ENCODE measurements around the gene GOLPH3L.
"Not testable (repeated sequence)": the region's sequence is repeated elsewhere in the genome, so short reads cannot be mapped to it uniquely, and the experiment has no call there.

GOLPH3L gene

GRCh38 chr1:150606463-150607142 lies 90.4 kb downstream of the GOLPH3L start:
- Histone ChIP-seq H3K9ac (ENCODE audit: low read depth, low read length, poor library complexity) (no peak overlapping the region), H2AFZ (ENCODE audit: low read length) (no peak overlapping the region), H3K18ac (ENCODE audit: low read length) (no peak overlapping the region), H4K8ac (ENCODE audit: low read depth, low read length) (no peak overlapping the region), H4K91ac (ENCODE audit: low read depth, low read length, poor library complexity) (no peak overlapping the region), H3K79me1 (ENCODE audit: low read depth, low read length) (no peaks in the 10 kb centered on the region), H2BK12ac (ENCODE audit: low read length) (no peak overlapping the region), H3K4ac (ENCODE audit: low read length) (no peak overlapping the region), H3K27ac (replicated peaks; ENCODE audit: low read length) (no peak overlapping the region), H3K4me3 (ENCODE audit: low read length in 2 of 2) (no peak overlapping the region), H3K27me3 (ENCODE audit: control insufficient read depth in 3 of 3, insufficient read depth in 3 of 3, low read depth in 1 of 3, low read length in 3 of 3) (no peaks in the 10 kb centered on the region), H3K4me1 (ENCODE audit: control insufficient read depth in 2 of 2, insufficient read depth in 1 of 2, low read depth in 1 of 2, low read length in 2 of 2) (peaks cover 9 to 25% of the 10 kb centered on the region in 2 donors), H3K4me2 (ENCODE audit: insufficient read depth, low read length, poor library complexity, severe bottlenecking) (no peak overlapping the region), H3K9me3 (replicated peaks in 1 of 2; ENCODE audit: control insufficient read depth in 2 of 2, insufficient read depth in 1 of 2, low read depth in 1 of 2, low read length in 2 of 2) (no peaks in the 10 kb centered on the region), H3K14ac (ENCODE audit: low read length) (no peak overlapping the region), H2AK5ac (ENCODE audit: low read depth, low read length) (no peak overlapping the region), H2BK15ac (ENCODE audit: low read length) (no peak overlapping the region), H2BK120ac (ENCODE audit: low read depth, low read length) (no peak overlapping the region), H2BK5ac (ENCODE audit: low read length) (no peak overlapping the region), H3K23ac (ENCODE audit: low read depth, low read length, poor library complexity) (no peak overlapping the region), H3K36me3 (replicated peaks in 1 of 2; ENCODE audit: control insufficient read depth in 2 of 2, insufficient read depth in 2 of 2, low read length in 2 of 2) (peaks cover 0 to 3% of the 10 kb centered on the region in 2 donors)
- DNase-seq (ENCODE audit: low spot score), result no peak
- no CpG with 5 or more reads among the region's 7 CpGs for WGBS, 2 donors (ENCODE audit: extremely low coverage in 2 of 2, insufficient read length in 2 of 2, insufficient replicate concordance in 1 of 2)

GRCh38 chr1:150605451-150605731 lies 91.6 kb downstream of the GOLPH3L start:
- not testable (repeated sequence) for H2BK12ac ChIP-seq (ENCODE audit: low read length); H4K8ac ChIP-seq (ENCODE audit: low read depth, low read length); H3K36me3 ChIP-seq (replicated peaks in 1 of 2; ENCODE audit: control insufficient read depth in 2 of 2, insufficient read depth in 2 of 2, low read length in 2 of 2); H2AFZ ChIP-seq (ENCODE audit: low read length); H3K23ac ChIP-seq (ENCODE audit: low read depth, low read length, poor library complexity); H3K9ac ChIP-seq (ENCODE audit: low read depth, low read length, poor library complexity); H3K4me3 ChIP-seq (ENCODE audit: low read length in 2 of 2); H2BK5ac ChIP-seq (ENCODE audit: low read length); H3K79me1 ChIP-seq (ENCODE audit: low read depth, low read length); H2BK15ac ChIP-seq (ENCODE audit: low read length); H3K18ac ChIP-seq (ENCODE audit: low read length); H3K4me2 ChIP-seq (ENCODE audit: insufficient read depth, low read length, poor library complexity, severe bottlenecking); H3K4ac ChIP-seq (ENCODE audit: low read length); H3K27ac ChIP-seq (replicated peaks; ENCODE audit: low read length); H2AK5ac ChIP-seq (ENCODE audit: low read depth, low read length); H3K27me3 ChIP-seq (ENCODE audit: control insufficient read depth in 3 of 3, insufficient read depth in 3 of 3, low read depth in 1 of 3, low read length in 3 of 3); H3K9me3 ChIP-seq (replicated peaks in 1 of 2; ENCODE audit: control insufficient read depth in 2 of 2, insufficient read depth in 1 of 2, low read depth in 1 of 2, low read length in 2 of 2); DNase-seq (ENCODE audit: low spot score); H4K91ac ChIP-seq (ENCODE audit: low read depth, low read length, poor library complexity); H2BK120ac ChIP-seq (ENCODE audit: low read depth, low read length); H3K14ac ChIP-seq (ENCODE audit: low read length)
- peaks cover 7 to 19% of the 10 kb centered on the region in 2 donors for H3K4me1 ChIP-seq (ENCODE audit: control insufficient read depth in 2 of 2, insufficient read depth in 1 of 2, low read depth in 1 of 2, low read length in 2 of 2)
- no CpG with 5 or more reads among the region's 3 CpGs for WGBS, 2 donors (ENCODE audit: extremely low coverage in 2 of 2, insufficient read length in 2 of 2, insufficient replicate concordance in 1 of 2)

- Histone ChIP-seq H4K8ac (ENCODE audit: low read depth, low read length) (no peak overlapping the region), H2BK15ac (ENCODE audit: low read length) (no peak overlapping the region), H3K27me3 (ENCODE audit: control insufficient read depth in 3 of 3, insufficient read depth in 3 of 3, low read depth in 1 of 3, low read length in 3 of 3) (no peaks in the 10 kb centered on the region), H3K27ac (replicated peaks; ENCODE audit: low read length) (peak overlapping the region; percentile 62), H2BK5ac (ENCODE audit: low read length) (no peak overlapping the region), H3K18ac (ENCODE audit: low read length) (no peak overlapping the region), H3K4me2 (ENCODE audit: insufficient read depth, low read length, poor library complexity, severe bottlenecking) (no peak overlapping the region), H3K23ac (ENCODE audit: low read depth, low read length, poor library complexity) (no peak overlapping the region), H3K4me1 (ENCODE audit: control insufficient read depth in 2 of 2, insufficient read depth in 1 of 2, low read depth in 1 of 2, low read length in 2 of 2) (peaks cover 4 to 11% of the 10 kb centered on the region in 2 donors), H3K36me3 (replicated peaks in 1 of 2; ENCODE audit: control insufficient read depth in 2 of 2, insufficient read depth in 2 of 2, low read length in 2 of 2) (peaks cover 2 to 11% of the 10 kb centered on the region in 2 donors), H4K91ac (ENCODE audit: low read depth, low read length, poor library complexity) (no peak overlapping the region), H2AK5ac (ENCODE audit: low read depth, low read length) (no peak overlapping the region), H2BK12ac (ENCODE audit: low read length) (no peak overlapping the region), H3K9me3 (replicated peaks in 1 of 2; ENCODE audit: control insufficient read depth in 2 of 2, insufficient read depth in 1 of 2, low read depth in 1 of 2, low read length in 2 of 2) (no peaks in the 10 kb centered on the region), H2BK120ac (ENCODE audit: low read depth, low read length) (no peak overlapping the region), H3K4me3 (ENCODE audit: low read length in 2 of 2) (no peak overlapping the region), H3K4ac (ENCODE audit: low read length) (no peak overlapping the region), H3K14ac (ENCODE audit: low read length) (no peak overlapping the region), H2AFZ (ENCODE audit: low read length) (peak overlapping the region; percentile 15), H3K79me1 (ENCODE audit: low read depth, low read length) (no peaks in the 10 kb centered on the region), H3K9ac (ENCODE audit: low read depth, low read length, poor library complexity) (no peak overlapping the region)
- no CpG with 5 or more reads among the region's 2 CpGs for WGBS, 2 donors (ENCODE audit: extremely low coverage in 2 of 2, insufficient read length in 2 of 2, insufficient replicate concordance in 1 of 2)
- no peak for DNase-seq (ENCODE audit: low spot score)
Measured at GRCh38 chr1:150604226-150604588, 92.7 kb downstream of the GOLPH3L start.

- no peak for DNase-seq (ENCODE audit: low spot score)
- H3K4me3 ChIP-seq (ENCODE audit: low read length in 2 of 2), result no peak overlapping the region
- WGBS, 2 donors (ENCODE audit: extremely low coverage in 2 of 2, insufficient read length in 2 of 2, insufficient replicate concordance in 1 of 2), result no CpG with 5 or more reads among the region's 3 CpGs
- no peak overlapping the region for H2BK15ac ChIP-seq (ENCODE audit: low read length)
- peaks cover 4 to 8% of the 10 kb centered on the region in 2 donors for H3K4me1 ChIP-seq (ENCODE audit: control insufficient read depth in 2 of 2, insufficient read depth in 1 of 2, low read depth in 1 of 2, low read length in 2 of 2)
- H2BK5ac ChIP-seq (ENCODE audit: low read length), result no peak overlapping the region
- H3K79me1 ChIP-seq (ENCODE audit: low read depth, low read length), result no peaks in the 10 kb centered on the region
- H3K27ac ChIP-seq (replicated peaks; ENCODE audit: low read length), result no peak overlapping the region
- peaks cover 2 to 11% of the 10 kb centered on the region in 2 donors for H3K36me3 ChIP-seq (replicated peaks in 1 of 2; ENCODE audit: control insufficient read depth in 2 of 2, insufficient read depth in 2 of 2, low read length in 2 of 2)
- no peak overlapping the region for H3K4ac ChIP-seq (ENCODE audit: low read length)
- H2AK5ac ChIP-seq (ENCODE audit: low read depth, low read length), result no peak overlapping the region
- no peak overlapping the region for H3K23ac ChIP-seq (ENCODE audit: low read depth, low read length, poor library complexity)
- H3K27me3 ChIP-seq (ENCODE audit: control insufficient read depth in 3 of 3, insufficient read depth in 3 of 3, low read depth in 1 of 3, low read length in 3 of 3), result no peaks in the 10 kb centered on the region
- no peak overlapping the region for H2BK12ac ChIP-seq (ENCODE audit: low read length)
- H2AFZ ChIP-seq (ENCODE audit: low read length), result no peak overlapping the region
- no peak overlapping the region for H3K18ac ChIP-seq (ENCODE audit: low read length)
- no peak overlapping the region for H4K8ac ChIP-seq (ENCODE audit: low read depth, low read length)
- H2BK120ac ChIP-seq (ENCODE audit: low read depth, low read length), result no peak overlapping the region
- H4K91ac ChIP-seq (ENCODE audit: low read depth, low read length, poor library complexity), result no peak overlapping the region
- H3K4me2 ChIP-seq (ENCODE audit: insufficient read depth, low read length, poor library complexity, severe bottlenecking), result no peak overlapping the region
- no peak overlapping the region for H3K9ac ChIP-seq (ENCODE audit: low read depth, low read length, poor library complexity)
- no peak overlapping the region for H3K14ac ChIP-seq (ENCODE audit: low read length)
- no peaks in the 10 kb centered on the region for H3K9me3 ChIP-seq (replicated peaks in 1 of 2; ENCODE audit: control insufficient read depth in 2 of 2, insufficient read depth in 1 of 2, low read depth in 1 of 2, low read length in 2 of 2)
Measured at GRCh38 chr1:150603711-150604110, 93.2 kb downstream of the GOLPH3L start.

Data from neuronal stem cell (in vitro differentiated cells).